Thoracic aorta (tissue), 2 donors: ENCODE data around the gene CHN2. TPM values are rescaled to one million over a fixed set of nuclear protein-coding genes. Genes with fewer than 3 reads are reported as not detected.

Experiments used
- ATAC-seq: fragments of 150-250 bp; one replicate; pipeline ENCODE4 v1.8.0; 2017; ENCODE audit warnings: low read depth; ENCODE audit not compliant: insufficient number of reproducible peaks, low FRiP score
- DNase-seq: peaks from one replicate; pipeline ENCODE4 v3.0.0-alpha.2; 2020; ENCODE audit warnings: low spot score
- H3K27ac ChIP-seq, 2 donors: fragments of 200-600 bp; sonication (generic); 1 replicate in 1 of 2; 2 replicates in 1 of 2; pipeline ENCODE4 v1.5.1; 2016; ENCODE audit warnings: mild to moderate bottlenecking in 2 of 2, moderate library complexity in 2 of 2
- H3K27me3 ChIP-seq: fragments of 200-600 bp; sonication (generic); replicated peaks from 2 replicates; pipeline ENCODE4 v1.6.0; 2016; ENCODE audit warnings: mild to moderate bottlenecking; ENCODE audit not compliant: insufficient read depth
- H3K36me3 ChIP-seq: fragments of 200-600 bp; sonication (generic); one replicate; pipeline ENCODE4 v1.5.1; 2016
- H3K4me1 ChIP-seq, 2 donors: fragments of 200-600 bp; sonication (generic); 1 replicate in 1 of 2; 2 replicates in 1 of 2; pipeline versions ENCODE4 v1.5.1 to v1.6.0; 2016; ENCODE audit warnings: low read depth in 2 of 2, mild to moderate bottlenecking in 1 of 2; ENCODE audit not compliant: control insufficient read depth in 1 of 2
- H3K4me3 ChIP-seq: fragments of 200-600 bp; sonication (generic); 2 replicates; pipeline ENCODE4 v1.5.1; 2016; ENCODE audit warnings: mild to moderate bottlenecking
- H3K9me3 ChIP-seq: fragments of 200-600 bp; sonication (generic); 2 replicates; pipeline ENCODE4 v1.5.1; 2016
- total RNA-seq, 2 donors: library from RNA; depleted of rRNA; stranded (reverse); fragments of >200 nt; gene quantifications; one replicate each; pipeline versions ENCODE4 v1.1.0 to v1.2.3, GENCODE V29; 2016
- TF ChIP-seq, protein P1 (sequence below): fragments of 200-600 bp; sonication (generic); IDR thresholded peaks from one replicate; pipeline ENCODE4 v1.5.1; 2019; ENCODE audit warnings: antibody characterized with exemption

Gene CHN2
- total RNA-seq, 2 donors from 2014 or later: 22.6 to 44.7 TPM

- ATAC-seq: no peak
- no peak for DNase-seq
- Histone ChIP-seq H3K9me3 (no peaks in the 10 kb centered on the region), H3K36me3 (no peaks in the 10 kb centered on the region), H3K27me3 (no peaks in the 10 kb centered on the region), H3K27ac (no peak overlapping the region), H3K4me1 (no peaks in the 10 kb centered on the region), H3K4me3 (no peak overlapping the region)
- TF ChIP-seq, protein P1, sequence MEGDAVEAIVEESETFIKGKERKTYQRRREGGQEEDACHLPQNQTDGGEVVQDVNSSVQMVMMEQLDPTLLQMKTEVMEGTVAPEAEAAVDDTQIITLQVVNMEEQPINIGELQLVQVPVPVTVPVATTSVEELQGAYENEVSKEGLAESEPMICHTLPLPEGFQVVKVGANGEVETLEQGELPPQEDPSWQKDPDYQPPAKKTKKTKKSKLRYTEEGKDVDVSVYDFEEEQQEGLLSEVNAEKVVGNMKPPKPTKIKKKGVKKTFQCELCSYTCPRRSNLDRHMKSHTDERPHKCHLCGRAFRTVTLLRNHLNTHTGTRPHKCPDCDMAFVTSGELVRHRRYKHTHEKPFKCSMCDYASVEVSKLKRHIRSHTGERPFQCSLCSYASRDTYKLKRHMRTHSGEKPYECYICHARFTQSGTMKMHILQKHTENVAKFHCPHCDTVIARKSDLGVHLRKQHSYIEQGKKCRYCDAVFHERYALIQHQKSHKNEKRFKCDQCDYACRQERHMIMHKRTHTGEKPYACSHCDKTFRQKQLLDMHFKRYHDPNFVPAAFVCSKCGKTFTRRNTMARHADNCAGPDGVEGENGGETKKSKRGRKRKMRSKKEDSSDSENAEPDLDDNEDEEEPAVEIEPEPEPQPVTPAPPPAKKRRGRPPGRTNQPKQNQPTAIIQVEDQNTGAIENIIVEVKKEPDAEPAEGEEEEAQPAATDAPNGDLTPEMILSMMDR: no peak
These were observed 259.9 kb downstream of the CHN2 start for GRCh38 chr7:29454464-29454863.

DNA sequence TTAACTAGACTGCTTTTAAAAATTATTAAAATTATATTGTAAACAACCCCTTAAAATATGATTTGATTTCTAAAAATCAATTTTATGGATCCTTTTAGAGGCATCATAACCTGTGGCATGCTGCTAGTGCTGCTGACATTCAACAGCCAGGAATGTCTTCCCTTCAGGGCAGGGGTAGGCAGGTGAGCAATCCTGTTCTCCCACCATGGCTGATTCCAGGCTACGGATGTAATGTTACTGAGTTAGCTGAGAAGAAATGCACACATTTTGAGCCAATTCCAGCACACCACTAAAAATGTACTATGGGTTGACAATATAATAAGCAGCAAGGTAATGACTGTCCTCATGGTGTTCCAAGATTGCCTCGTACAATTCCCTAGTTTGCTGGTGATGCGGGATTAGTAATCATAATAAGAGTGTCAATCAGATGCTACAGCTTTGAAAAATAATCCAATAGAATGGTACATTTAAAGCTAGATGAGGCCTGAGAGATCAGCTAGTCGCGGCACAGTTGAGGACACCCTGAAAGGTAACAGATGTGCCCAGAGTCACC lies 260.4 kb downstream of the CHN2 start:
- Histone ChIP-seq H3K4me3 (no peak overlapping the region), H3K27me3 (no peaks in the 10 kb centered on the region), H3K27ac (no peak overlapping the region), H3K36me3 (no peaks in the 10 kb centered on the region), H3K9me3 (no peaks in the 10 kb centered on the region), H3K4me1 (no peaks in the 10 kb centered on the region)
- ATAC-seq (no peak), DNase-seq (no peak)
- TF ChIP-seq, protein P1: no peak

GRCh38 chr7:29457141-29457561 lies 262.6 kb downstream of the CHN2 start:
- no peaks in the 10 kb centered on the region for H3K4me1 ChIP-seq
- H3K4me3 ChIP-seq: no peak overlapping the region
- no peaks in the 10 kb centered on the region for H3K9me3 ChIP-seq
- ATAC-seq (no peak), DNase-seq (no peak)
- H3K36me3 ChIP-seq: no peaks in the 10 kb centered on the region
- H3K27ac ChIP-seq: no peak overlapping the region
- TF ChIP-seq, protein P1: no peak
- H3K27me3 ChIP-seq: no peaks in the 10 kb centered on the region

GRCh38 chr7:29457565-29458011 lies 263.0 kb downstream of the CHN2 start:
- no peaks in the 10 kb centered on the region for H3K36me3 ChIP-seq
- no peak overlapping the region for H3K27ac ChIP-seq
- DNase-seq (no peak), ATAC-seq (no peak)
- TF ChIP-seq, protein P1: no peak
- H3K9me3 ChIP-seq: no peaks in the 10 kb centered on the region
- no peak overlapping the region for H3K4me3 ChIP-seq
- H3K4me1 ChIP-seq: no peaks in the 10 kb centered on the region
- H3K27me3 ChIP-seq: no peaks in the 10 kb centered on the region

GRCh38 chr7:29458933-29459332 lies 264.4 kb downstream of the CHN2 start:
- no peak overlapping the region for H3K4me3 ChIP-seq
- no peak overlapping the region for H3K27ac ChIP-seq
- no peaks in the 10 kb centered on the region for H3K9me3 ChIP-seq
- H3K27me3 ChIP-seq: no peaks in the 10 kb centered on the region
- ATAC-seq: no peak
- no peak for DNase-seq
- TF ChIP-seq, protein P1: no peak
- H3K4me1 ChIP-seq: no peaks in the 10 kb centered on the region
- H3K36me3 ChIP-seq: no peaks in the 10 kb centered on the region
